Hypothalamus (tissue), 51 donors: ENCODE results near the gene TMUB2.
"Not testable (repeated sequence)": the region's sequence is repeated elsewhere in the genome, so short reads cannot be mapped to it uniquely, and the experiment has no call there.

Experiments used
- DNase-seq, 51 donors: peaks; one replicate each; lab custom pipeline; 2025; lab: John Stamatoyannopoulos, UW

TMUB2 gene

GRCh38 chr17:44186307-44187130, at the start of gene TMUB2:
Gene TMUB2 (plus strand): TSS chr17:44186972. CDS start chr17:44187709, 737 bp downstream.
- DNase-seq = peak; percentile 75 to 99 (median 97)

GRCh38 chr17:44137891-44138709, 48.7 kb upstream of the TMUB2 start:
- DNase-seq = peak in 37 of 51 donors; percentile 23 to 92 (median 57)

GRCh38 chr17:44143921-44144320, 42.9 kb upstream of the TMUB2 start:
- not testable (repeated sequence) for DNase-seq

- DNase-seq = no peak
These were observed 41.6 kb upstream of the TMUB2 start for GRCh38 chr17:44144966-44145739.

GRCh38 chr17:44146375-44147346, 40.1 kb upstream of the TMUB2 start:
- no peak for DNase-seq

GRCh38 chr17:44147812-44148211, 39.0 kb upstream of the TMUB2 start:
- DNase-seq = no peak

- DNase-seq = not testable (repeated sequence)
These were observed 37.7 kb upstream of the TMUB2 start for GRCh38 chr17:44149066-44149465.

DNA sequence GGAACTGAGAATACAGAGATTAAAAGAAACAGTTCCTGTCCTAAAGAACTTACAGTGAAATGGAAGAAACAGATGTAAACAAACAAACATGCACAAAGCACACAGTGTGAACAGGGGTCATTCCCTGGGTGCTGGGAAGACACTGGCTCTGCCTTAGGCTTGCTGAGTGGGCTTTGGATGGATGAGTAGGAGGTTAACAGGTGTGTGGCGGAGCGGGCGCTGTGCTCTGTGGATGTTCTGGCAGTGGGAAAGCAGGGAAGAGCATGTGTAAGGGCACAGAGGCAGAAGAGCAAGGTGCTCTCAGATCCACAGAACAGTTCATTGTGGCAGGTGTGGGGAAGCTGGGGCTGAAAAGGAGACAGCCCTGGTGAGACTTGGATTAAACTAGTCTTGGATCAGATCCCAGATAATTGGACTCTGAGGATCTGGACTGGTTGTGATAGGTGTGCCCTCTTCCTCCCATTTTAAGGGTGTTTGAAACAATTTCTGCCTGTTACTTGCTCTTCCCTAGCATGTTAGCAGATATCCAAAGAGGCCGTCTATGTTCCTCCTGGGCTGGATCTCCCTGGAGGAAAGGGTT, 36.9 kb upstream of the TMUB2 start:
- no peak for DNase-seq

DNA sequence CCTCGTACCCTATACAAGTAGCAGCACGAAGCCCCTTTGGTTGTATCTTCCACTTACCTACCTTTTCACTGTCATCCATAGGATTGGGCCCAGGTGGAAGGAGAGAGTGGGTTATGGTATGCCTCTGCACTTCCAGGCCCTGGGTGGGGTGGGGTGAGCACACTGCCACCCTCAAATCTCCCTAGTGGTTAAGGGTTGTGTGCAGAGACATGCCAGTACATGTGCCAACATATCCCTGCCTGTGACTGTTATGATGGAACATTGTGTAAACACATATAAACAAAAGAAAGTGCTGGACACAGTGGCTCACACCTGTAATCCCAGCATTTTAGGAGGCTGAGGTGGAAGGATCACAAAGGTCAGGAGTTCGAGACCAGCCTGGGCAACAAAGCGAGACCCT, 33.9 kb upstream of the TMUB2 start:
- no peak for DNase-seq

GRCh38 chr17:44155488-44155887, 31.3 kb upstream of the TMUB2 start:
- DNase-seq = no peak

DNA sequence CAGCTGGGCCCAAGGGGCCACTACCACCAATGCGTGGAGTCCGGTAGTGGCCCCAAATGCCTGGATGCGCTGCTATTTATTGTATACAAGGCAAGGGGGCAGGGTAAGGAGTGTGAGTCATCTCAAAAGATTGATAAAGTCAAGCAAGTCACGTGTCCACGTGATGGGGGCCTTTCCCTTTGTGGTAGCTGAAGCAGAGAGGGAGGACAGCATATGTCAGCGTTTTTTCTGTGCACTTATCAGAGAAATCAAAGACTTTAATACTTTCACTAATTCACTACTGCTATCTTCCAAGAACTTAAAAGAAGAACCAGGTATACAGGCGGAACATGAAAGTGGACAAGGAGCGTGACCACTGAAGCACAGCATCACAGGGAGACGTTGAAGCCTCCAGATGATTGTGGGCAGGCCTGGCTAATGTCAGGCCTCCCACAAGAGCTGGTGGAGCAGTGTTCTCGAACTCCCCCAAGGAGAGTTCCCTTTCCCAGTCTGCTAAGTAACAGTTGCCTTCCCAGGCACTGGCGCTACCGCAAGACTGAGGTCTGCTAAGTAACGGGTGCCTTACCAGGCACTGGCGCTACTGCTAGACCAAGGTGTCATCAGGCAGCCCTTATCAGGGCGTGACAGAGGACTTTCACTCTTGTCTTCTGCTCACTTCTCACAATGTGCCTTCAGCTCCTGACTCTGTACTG, 27.1 kb upstream of the TMUB2 start:
- no peak for DNase-seq

DNA sequence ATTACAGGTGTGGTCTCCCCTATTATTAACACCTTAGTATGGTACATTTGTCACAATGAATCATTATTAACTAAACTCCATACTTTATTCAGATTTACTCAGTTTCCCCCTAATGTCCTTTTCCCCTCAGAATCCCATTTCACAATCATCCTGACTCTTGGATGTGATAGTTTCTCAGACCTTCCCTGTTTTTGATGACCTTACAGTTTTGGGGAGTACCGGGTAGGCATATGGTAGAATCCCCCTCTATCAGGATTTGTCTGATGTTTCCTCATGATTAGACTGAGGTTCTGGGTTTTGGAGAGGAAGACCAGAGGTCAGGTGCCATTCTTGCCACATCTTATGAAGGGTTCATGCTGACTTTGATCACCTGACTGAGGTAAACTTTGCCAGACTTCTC, 22.3 kb upstream of the TMUB2 start:
- DNase-seq = no peak

DNA sequence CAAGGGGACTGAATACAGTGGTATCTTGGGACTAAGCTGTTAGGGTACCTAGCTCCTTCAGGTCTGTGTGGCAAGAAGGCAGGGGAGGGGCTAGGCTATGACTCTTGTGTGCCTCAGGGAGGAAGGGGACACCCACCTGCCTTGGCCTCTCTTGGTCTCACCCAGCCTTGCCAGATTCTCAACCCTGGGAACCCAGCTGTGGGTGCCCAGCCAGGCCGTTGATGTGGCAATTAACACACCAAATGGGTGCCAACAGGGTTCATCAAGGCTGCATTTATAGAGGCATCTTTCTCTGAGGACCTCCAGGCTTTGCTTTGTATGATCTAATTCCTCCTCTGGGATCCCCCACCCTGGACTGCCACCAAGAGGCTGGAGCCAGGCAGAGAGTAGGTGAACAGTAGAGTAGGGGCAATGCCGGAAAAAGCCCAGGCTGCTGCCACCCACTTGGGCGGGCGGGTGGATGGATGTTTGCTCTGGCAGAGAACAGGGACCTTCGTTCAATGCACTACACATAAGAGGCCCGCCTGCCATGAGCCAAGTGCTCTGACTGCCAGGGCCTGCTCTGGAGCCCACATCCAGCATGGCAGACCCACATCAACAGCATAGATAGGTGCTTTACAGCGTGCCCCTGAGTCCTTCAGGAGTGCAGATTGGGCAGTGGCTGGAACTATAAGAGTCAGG, 19.5 kb upstream of the TMUB2 start:
- DNase-seq = peak in 1 of 51 donors; percentile 11

DNA sequence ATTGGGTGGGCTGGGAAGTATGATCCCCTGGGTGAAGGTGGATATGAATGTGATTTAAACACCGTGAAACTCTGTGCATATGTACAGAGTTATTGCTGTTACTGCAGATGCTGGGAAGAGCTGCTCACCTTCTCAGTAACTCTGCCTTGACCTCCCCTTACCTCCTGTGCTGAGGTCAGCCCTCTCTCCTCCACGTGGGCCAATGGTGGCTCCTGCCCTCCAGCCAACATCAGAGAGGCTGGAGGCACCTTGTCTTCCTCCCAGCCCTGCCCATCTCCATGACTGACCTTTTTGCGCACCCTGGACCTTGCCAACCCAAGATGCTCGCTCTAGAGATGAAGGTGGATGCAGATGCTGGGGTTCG, 16.7 kb upstream of the TMUB2 start:
- no peak for DNase-seq

GRCh38 chr17:44170499-44171201, 16.1 kb upstream of the TMUB2 start, which contains the start of gene ASB16:
Gene ASB16 (plus strand): TSS chr17:44170704. CDS start chr17:44170790, 86 bp downstream.
- DNase-seq = peak in 14 of 51 donors; percentile 3 to 40 (median 15)

DNA sequence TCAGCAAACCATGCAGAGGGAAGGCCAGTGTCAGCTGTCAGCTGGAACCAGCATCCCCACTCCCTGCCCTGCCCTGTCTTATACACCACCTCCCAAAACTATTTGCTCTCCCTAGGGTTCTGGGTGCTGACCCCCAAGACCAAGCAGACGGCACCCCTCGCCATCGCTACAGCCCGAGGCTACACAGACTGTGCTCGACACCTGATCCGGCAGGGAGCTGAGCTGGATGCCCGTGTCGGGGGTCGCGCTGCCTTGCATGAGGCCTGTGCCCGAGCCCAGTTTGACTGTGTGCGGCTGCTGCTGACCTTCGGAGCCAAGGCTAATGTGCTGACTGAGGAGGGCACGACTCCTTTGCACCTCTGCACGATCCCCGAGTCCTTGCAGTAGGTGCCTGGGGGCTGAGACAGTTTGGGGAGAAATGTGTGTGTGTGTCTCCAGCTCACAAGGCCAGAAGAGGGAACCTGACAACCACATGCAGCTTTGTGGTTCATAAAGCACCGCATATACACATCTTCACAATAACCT, 14.8 kb upstream of the TMUB2 start:
- DNase-seq = no peak

DNA sequence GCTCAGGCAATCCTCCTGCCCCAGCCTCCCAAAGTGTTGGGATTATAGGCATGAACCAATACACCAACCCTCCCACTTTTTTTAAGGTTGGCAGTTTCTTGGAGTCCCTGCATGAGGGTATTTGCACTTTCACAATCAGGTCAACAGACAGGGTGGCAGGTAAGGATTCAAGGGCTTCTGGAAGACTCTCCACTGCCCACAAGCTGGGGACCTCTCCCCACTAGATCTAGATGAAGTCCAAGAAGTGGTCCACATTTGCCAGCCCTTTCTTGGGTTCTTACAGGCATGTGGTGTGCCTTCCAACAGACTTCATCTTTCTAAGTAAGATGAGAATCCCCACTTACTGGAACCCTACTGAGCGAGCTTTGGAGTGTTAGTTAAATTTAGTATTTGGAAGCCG, 12.3 kb upstream of the TMUB2 start:
- DNase-seq = no peak
